ENCODE measurements around the gene AGBL3.

- no peak for TF ChIP-seq CTCF (IDR thresholded peaks at IDR 0.05; ENCODE audit: low read depth, low read length, missing input control)
- TF ChIP-seq RAD21 (IDR thresholded peaks at IDR 0.05), result no peak
- no peak for TF ChIP-seq FOXA2 (IDR thresholded peaks at IDR 0.05)
- TF ChIP-seq TAF1 (conservative IDR thresholded peaks at IDR 0.05), result no peak
- no peak for TF ChIP-seq EGR1 (IDR thresholded peaks at IDR 0.05; ENCODE audit: low read depth in 2 of 2)
- TF ChIP-seq, protein P1, sequence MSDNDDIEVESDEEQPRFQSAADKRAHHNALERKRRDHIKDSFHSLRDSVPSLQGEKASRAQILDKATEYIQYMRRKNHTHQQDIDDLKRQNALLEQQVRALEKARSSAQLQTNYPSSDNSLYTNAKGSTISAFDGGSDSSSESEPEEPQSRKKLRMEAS (IDR thresholded peaks at IDR 0.05), result no peak
- TF ChIP-seq HNF4A (conservative IDR thresholded peaks at IDR 0.05), result no peak
- TF ChIP-seq SP1 (IDR thresholded peaks at IDR 0.05), result no peak
- TF ChIP-seq, protein P2, sequence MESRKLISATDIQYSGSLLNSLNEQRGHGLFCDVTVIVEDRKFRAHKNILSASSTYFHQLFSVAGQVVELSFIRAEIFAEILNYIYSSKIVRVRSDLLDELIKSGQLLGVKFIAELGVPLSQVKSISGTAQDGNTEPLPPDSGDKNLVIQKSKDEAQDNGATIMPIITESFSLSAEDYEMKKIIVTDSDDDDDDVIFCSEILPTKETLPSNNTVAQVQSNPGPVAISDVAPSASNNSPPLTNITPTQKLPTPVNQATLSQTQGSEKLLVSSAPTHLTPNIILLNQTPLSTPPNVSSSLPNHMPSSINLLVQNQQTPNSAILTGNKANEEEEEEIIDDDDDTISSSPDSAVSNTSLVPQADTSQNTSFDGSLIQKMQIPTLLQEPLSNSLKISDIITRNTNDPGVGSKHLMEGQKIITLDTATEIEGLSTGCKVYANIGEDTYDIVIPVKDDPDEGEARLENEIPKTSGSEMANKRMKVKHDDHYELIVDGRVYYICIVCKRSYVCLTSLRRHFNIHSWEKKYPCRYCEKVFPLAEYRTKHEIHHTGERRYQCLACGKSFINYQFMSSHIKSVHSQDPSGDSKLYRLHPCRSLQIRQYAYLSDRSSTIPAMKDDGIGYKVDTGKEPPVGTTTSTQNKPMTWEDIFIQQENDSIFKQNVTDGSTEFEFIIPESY (IDR thresholded peaks at IDR 0.05), result no peak
- no peak for TF ChIP-seq GABPA (IDR thresholded peaks at IDR 0.05 in 1 of 2, conservative IDR thresholded peaks at IDR 0.05 in 1 of 2)
- no peak for TF ChIP-seq REST (IDR thresholded peaks at IDR 0.05)
- TF ChIP-seq RXRA (IDR thresholded peaks at IDR 0.05), result no peak
- TF ChIP-seq YY1 (IDR thresholded peaks at IDR 0.05), result no peak
- TF ChIP-seq JUND (IDR thresholded peaks at IDR 0.05), result no peak
These were observed 114.5 kb downstream of the AGBL3 start for GRCh38 chr7:135100856-135101255.

Data from liver (tissue), 3 donors.